Activated CD4-positive, alpha-beta T cell treated with anti-CD3 and anti-CD28 coated beads for 4 hours (primary cell): ENCODE results near the gene RPL15.
"Not testable (repeated sequence)": the region's sequence is repeated elsewhere in the genome, so short reads cannot be mapped to it uniquely, and the experiment has no call there.

Experiments used
- DNase-seq, 2 donors: peaks; one replicate each; pipeline ENCODE4 v3.0.0-alpha.2; 2020

The RPL15 gene

DNA sequence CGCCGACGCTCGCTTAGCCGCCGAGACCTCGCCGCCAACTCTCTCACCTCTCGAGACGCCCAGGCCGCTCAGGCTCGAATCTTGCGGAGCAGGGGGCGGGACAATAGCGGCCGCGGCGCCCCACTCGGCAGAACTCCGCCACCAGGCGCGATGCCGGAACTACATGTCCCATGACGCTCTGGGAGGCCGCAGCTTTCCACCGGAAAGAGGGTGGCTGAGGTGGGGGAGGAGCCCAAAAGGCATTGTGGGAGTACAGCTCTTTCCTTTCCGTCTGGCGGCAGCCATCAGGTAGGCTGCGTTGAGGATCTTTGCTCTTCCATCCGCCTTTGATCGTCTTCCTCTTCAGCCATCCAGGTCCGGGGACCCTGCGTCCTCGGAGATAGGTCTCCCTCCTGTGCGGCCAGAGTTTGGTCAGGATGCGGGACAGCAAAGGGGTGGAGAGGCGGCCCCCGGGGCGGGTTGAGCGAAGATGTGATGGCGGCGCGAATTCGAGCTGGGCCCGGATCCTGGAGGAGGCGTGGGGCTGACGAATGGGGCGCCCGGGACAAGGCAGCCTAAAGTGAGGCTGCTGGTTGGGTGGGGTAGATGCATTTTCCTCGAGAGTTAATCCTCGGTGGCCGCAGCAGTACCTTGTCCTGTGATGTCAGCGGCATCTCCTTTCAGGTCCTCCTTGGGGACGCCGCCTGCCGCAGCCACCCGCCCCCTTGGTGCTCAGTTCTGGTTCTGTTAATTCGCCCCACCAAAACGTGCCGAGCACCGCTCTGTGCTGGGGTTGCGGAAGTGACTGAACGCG lies at the start of gene RPL15, which contains the start of gene NKIRAS1:
TSS of gene RPL15 (plus strand) at position 247 of the 793 bp plus-strand sequence. CDS start 728 bp downstream, outside the sequence.
TSS of gene NKIRAS1 (minus strand) at position 105 of the 793 bp plus-strand sequence. CDS start 6,086 bp downstream, outside the sequence.
- DNase-seq = peak; percentile 97

DNA sequence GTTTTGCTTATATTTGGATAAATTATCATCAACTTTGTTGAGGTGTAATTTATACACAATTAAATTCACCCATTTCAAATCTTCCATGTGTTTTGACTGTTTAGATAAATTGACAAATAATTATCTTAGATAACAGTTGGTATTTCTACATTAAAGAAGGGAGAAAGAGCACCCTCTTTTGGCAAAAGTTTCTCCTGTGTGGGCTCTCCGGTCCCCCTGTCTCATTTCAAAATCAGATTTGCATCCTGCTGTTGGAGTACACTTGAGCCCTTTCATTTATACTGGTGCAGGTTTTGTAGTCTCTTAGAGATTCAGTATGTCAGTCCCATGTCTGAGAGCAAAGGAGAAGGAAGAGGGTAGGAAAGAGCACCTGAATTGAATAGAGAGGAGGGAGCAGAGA lies 49.5 kb upstream of the RPL15 start:
- DNase-seq = no peak

DNA sequence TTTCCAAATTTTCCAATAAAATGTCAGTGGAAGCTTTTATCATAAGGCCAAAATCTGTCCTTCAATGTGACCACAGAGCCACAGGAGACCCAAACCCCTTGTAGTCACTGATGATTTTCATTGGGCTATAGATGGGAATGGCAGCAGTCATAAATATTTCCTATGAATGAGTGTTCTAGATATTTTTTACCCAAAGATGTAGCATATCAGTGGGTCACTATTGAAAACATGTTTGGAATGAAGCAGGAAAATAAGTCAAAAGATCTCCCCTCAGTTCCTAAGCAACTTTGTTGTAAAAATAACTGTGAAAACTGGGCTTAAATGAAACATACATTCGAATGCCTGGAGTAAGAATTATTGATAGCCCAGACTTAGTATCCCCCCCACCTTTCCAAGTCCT lies 49.1 kb upstream of the RPL15 start:
- no peak for DNase-seq

DNA sequence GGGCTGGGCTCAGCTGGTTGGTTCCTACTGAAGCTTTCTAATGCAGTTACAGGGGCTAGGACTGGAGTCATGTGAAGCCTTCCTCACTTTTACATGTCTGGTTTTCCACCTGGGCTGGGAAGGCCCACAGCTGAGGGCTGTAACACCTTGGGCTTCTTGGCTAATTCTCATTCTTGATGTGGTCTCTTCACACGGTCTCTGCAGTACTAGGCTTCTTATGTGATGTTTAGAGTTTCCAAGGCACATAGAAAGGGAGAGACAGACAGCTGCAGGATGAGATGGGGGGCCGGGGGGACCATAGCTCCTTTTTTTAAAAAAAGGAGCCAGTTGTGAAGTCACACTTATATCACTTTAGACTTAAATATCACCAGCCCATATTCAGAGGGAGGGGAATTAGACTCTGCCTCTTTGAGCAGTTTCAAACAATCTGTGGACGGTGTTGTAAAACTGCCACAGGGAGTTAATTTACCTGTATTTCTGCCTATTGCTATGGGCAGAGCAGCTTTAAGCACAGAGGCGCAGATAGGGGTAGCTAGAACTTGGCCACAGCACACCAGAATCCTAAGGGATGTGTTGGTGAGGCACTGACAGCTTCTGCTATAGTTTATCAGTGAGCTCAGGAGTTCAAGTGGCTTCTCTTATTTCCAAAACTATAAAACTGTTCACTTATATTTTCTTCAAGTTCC lies 46.8 kb upstream of the RPL15 start:
- DNase-seq = no peak

DNA sequence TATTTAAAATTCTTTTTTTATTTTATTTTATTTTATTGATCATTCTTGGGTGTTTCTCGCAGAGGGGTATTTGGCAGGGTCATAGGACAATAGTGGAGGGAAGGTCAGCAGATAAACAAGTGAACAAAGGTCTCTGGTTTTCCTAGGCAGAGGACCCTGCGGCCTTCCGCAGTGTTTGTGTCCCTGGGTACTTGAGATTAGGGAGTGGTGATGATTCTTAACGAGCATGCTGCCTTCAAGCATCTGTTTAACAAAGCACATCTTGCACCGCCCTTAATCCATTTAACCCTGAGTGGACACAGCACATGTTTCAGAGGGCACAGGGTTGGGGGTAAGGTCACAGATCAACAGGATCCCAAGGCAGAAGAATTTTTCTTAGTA lies 46.3 kb upstream of the RPL15 start:
- DNase-seq = not testable (repeated sequence)

DNA sequence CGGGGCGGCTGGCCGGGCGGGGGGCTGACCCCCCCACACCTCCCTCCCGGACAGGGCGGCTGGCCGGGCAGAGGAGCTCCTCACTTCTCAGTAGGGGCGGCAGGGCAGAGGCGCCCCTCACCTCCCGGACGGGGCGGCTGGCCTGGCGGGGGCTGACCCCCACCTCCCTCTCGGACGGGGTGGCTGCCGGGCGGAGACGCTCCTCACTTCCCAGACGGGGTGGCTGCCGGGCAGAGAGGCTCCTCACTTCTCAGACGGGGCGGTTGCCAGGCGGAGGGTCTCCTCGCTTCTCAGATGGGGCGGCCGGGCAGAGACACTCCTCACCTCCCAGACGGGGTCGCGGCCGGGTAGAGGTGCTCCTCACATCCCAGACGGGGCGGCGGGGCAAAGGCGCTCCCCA lies 45.6 kb upstream of the RPL15 start:
- DNase-seq = not testable (repeated sequence)

DNA sequence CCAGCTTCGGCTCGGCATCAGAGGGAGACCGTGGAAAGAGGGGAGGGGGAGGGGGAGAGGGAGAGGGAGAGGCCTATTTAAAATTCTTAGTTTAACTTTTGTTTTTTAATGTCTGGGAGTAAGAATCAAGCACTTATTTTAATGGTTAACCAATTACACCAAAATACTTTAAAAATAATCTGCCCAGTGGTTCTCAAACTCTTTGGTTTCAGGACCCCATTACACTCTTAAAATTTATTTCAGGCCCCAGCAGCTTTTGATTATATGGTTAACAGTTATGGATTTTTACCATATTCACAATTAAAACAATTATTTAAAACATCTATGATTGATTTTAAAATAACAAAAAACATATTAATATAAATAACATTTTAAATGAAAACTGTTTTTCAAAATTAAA lies 44.6 kb upstream of the RPL15 start:
- DNase-seq = no peak

DNA sequence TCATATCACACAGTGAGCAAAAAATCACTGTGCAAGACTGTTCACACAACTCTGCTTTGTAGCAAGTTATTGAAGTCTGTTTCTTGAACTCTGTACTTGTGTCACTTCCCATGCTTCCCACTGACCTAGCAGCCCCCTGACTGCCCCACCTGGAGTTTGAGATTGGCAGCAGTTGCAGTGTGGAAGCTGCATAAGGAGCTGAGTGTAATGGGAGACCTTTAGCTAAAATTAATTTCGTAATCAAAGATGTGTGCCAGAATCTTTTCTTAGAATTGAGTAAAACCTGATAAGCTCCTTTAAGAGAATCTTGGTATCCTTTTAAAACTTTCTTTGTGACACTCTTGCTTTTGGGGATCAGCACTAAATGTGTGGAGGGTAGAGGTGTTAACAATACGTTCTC lies 43.0 kb upstream of the RPL15 start:
- no peak for DNase-seq

DNA sequence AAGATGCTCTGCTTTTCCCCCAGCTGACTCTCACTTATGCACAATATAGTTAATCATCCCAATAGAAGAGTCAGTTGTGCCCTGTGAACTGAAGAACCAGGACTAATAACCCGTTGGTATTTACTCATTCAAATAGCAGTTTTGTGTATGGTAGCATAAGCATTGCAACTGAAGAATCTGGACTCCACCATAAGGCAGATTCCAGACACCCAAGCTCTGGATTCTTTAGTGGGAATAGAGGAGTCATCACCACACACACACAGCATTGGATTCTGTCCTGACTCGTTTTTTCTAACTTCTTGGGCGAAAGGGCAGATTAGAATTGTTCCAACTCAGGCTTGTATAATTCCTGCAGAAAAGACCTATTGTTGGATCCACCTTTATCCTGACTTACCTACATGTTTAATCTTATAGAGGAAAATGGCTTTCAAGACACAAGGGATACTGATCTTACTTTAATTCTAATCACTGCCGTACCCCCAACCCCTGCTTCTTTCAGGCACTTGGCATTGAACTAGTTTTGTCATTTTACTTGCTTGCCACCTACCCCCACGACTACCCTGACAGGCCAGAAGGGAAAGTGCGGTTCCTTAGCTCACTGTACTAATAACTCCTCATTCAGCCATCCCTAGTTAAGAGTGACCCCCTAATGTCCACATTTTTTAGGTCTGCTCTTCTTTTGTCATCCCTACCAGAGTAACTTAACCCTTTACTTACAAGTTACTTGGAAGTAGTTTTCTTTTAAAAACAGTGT lies 42.4 kb upstream of the RPL15 start:
- DNase-seq = no peak

DNA sequence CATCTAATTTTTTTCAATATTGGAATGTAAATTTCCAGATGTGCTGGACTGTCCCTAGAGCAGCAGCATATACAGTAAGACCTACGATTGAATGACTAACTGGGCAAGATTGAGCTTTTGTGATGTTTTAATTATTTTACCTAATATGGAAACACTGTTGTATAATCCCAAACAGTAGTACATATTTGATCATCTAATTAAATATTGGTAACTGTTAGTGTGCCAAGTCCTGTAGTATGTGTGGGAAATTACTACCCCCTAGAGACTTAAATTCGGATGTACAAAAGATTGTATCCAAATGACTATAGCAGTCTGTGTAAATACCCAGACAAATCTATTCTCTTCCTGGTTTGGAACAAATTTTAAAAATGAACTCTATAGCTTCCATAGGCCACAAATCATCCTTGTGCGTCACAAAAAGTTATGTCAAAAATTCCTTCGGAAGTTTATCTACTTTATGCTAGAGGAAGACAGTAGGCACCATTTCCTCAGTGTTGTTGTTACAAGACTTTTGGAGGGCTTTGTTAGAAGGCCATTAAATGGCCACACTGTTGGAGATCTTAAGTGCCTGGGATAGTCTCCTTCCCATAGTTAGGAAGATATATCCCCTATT lies 41.7 kb upstream of the RPL15 start:
- DNase-seq = no peak

DNA sequence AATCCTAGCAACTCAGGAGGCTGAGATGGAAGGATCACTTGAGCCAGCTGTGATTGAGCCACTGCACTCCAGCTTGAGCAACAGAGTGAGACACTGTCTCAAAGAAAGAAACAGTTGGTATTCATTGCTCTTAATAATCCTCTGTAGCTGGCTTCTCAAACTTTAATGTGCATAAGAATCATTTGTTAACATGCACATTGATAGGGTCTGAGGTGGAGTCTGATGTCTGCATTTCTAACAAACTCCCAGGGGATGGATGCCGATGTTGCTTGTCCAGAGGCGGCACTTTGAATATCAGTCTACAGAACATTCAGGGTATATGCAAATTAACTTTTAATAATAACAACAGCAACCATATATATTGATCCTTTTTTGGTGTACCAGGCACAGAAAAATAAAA lies 40.0 kb upstream of the RPL15 start:
- no peak for DNase-seq

DNA sequence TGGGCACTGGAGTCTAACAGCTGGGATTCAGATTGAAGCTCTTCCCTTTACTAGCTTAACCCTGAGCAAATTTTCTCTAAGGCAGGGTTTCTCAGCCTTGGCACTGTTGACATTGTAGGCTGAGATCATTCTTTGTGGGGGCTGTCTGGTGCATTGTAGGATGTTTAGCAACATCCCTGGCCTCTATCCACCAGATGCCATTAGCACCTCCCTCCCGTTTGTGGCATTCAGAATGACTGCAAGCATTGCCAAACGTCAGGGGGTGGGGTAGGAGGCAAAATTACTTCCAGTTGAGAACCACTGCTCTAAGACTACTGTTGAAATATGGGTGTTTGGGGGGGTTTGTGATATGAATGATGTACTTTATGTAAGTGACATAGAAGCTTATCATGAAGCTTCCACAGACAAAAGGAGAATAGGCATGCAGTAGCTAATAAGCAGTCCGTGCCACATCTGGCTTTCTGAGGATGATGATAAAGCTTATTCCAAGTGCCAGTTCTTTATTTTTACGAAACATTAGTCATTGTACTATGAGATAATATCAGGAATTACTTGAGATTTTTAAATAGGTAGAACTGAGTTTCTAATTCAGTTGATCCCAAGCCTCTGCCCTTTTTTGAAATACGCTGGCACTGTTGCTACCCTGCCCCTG lies 39.5 kb upstream of the RPL15 start:
- no peak for DNase-seq

DNA sequence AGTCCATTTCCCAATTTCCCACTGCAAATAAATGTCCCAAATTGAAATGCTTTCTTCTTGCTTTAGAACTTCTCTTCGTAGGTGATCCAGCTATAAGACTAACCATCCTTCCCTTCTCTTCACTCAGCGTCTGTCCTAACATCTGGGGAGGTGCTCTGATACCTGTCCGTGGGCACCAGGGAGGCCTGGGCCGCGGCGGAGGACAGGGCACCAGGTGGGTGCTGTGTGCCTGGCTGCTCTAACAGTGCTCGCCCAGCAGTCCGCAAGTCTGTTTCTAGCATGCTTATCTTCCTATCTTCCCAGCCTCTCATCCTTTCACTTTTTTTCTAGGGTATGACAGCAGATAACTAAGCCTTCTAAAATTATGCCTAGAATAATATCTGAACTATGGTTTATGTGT lies 37.4 kb upstream of the RPL15 start:
- no peak for DNase-seq

DNA sequence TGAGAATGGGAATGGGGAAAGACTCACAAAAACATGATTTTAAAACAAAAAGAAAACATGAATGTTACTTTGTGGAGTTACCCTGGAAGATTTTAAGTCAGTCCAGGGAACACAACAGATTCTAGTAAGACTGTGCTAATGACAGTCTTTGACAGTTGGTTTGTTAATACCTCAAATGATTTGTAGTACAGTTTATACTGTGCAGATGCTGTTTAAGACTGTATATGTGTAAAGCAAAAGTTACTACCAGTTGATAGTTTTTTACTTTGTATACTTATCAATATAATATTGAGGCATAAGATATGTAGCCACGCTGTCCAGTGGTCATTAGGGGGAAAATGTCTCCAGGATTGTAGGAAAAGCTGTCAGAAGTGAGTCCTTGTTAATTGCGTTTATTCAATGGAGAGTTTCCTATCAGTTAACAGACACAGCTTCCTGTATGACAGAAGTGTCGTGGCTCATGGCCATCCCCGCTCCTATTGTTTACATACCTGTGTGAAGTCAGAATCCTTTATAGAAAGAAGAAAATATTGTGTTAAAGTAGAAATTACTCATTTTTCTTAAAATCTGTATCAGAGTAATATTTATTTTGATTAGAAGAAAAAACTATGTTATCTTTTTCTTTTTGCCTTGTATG lies 36.1 kb upstream of the RPL15 start:
- no peak for DNase-seq

DNA sequence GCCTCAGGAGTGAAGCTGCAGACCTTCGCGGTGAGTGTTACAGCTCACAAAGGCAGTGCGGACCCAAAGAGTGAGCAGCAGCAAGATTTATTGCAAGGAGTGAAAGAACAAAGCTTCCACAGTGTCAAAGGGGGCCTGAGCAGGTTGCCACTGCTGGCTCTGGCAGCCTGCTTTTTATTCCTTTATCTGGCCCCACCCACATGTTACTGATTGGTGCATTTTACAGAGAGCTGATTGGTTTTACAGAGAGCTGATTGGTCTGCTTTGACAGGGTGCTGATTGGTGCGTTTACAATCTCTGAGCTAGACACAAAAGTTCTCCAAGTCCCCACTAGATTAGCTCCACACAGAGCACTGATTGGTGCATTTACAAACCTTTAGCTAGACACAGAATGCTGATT lies 34.9 kb upstream of the RPL15 start:
- not testable (repeated sequence) for DNase-seq

DNA sequence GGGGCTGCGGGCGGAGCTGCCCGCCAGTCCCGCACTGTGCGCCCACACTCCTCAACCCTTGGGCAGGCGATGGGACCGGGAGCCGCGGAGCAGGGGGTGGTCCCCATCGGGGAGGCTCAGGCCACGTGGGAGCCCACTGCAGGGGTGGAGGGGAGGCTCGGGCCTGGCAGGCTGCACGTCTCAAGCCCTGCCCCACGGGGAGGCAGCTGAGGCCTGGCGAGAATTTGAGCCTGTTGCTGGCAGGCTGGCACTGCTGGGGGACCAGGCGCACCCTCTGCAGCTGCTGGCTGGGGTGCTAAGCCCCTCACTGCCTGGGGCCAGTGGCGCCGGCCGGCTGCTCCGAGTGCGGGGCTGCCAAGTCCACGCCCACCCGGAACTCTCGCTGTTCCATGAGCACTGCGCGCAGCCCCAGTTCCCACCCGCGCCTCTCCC lies 34.4 kb upstream of the RPL15 start:
- no peak for DNase-seq

DNA sequence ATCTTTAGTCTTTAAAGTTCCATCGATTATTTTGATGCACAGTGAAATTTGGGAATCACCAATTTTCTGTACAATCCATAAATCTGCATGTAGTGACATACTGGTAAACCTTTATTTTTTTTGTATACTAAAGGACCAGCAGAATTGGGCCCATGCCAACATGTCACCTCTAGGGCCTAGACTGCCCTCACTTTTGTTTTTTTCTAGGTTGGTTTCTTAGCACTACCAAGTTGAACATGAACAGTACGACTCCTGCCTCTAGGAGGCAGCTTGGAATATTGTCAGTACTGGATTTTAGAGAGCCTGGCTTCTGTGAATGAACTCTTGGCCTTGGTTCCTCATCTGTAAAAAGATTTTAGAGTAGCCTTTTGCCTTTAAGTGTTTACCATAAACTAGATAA lies 32.5 kb upstream of the RPL15 start:
- no peak for DNase-seq

DNA sequence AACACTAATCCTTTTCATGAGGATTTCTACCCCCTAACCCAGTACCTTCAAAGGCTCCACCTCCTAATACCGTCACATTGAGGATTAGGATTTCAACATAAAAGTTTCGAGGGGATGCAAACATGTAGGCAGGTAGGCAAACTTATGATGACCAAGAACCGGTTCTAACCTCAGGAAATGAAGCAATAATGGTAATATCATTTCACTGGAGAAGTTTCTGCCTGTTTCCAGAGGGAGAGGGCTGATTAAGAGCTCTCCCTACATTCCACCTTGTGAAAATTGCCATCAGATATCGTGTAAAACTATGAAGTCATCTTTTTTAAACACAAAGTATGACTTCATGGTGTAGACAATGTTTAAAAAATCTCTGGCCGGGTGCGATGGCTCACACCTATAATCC lies 31.7 kb upstream of the RPL15 start:
- no peak for DNase-seq

DNA sequence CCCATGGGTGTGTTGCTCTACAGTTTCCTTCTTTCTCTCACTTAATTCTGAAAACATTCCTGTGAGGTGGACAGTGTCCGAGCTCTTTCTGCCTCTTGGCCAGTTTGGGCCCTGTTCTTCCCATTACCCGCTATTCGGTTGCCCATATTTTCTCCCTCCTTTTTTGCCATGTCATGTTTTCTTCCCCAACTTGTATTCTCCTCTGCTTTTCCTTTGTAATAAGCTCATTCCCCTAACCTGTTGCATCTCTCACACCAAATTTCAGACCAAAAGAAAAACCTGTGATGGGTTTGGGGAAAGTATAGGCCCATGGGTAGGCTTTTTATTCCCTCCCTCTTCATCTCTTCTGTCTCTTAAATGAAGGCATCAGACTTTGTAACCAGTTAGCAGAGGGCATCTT lies 30.6 kb upstream of the RPL15 start:
- no peak for DNase-seq

DNA sequence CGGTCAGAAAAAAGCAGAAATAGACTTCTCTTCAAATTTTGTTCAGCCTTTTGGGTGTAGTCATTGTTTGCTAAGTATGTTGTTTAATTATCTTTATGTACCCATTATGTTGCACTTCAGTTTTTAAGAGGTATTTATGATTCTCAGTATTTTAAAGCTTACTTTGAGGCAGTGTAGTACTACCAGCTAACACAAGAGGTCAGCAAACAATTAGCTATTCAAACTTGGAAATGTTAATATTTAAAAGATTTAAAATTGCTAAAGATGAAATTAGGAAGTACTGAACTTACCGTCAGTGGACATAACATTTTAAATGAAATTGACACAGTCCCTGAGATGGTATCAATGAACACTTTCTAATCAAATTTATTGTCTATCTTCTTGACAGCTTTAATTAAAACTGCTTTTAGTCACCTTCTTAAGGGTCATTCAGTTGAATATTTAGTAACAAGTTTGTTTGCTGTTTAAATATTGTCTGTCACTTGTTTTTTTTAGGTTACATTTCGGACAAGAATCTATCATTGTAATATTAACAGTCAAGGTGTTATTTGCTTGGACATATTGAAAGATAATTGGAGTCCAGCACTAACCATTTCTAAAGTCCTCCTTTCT lies 28.2 kb upstream of the RPL15 start:
- peak in 1 of 2 donors; percentile 37 for DNase-seq

DNA sequence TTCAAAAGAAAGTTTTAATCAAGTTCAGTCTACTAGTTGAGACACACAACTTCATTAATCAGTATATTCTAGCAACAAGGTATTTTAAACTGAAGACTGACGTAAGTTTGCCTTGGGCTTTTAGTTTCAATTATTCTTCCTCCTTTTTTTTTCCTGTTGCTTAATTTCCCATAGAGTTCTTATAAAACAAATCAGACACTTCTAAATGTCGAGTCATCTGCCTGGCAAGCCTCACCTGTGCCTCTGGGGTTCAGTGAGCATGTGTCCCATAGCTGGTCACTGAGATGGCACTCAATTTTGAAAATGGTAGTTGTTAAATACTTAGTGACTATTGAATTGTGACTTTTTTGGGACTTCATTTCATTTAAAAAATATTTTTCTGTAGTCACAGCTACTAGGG lies 27.5 kb upstream of the RPL15 start:
- DNase-seq = no peak

DNA sequence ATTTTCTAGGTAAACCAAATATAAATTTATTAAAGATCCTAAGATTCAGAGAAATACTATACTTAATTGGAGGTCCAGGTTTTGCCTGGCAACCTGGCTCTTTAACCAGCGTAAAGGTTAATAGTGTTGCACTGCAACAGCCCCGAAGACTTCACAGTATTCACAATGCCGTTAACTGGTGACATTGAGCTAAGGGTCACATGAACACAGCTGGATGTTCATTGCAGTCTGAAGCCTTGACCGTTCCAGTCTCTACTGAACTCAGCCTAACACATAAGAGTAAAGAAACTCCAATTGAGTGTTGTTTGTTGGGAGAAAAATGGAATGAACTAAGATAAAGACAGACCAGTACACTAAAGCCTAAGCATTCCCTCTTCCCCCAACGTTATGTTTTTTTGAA lies 27.0 kb upstream of the RPL15 start:
- no peak for DNase-seq
